Retinal pigment epithelial cell (primary cell): Measurements from ENCODE around the gene HGFAC.
"Not testable (repeated sequence)": the region's sequence is repeated elsewhere in the genome, so short reads cannot be mapped to it uniquely, and the experiment has no call there.

Experiments used
- DNase-seq: peaks from one replicate; pipeline ENCODE4 v3.0.0-alpha.2; 2010; ENCODE audit warnings: low read depth
- H3K4me3 ChIP-seq: 2 replicates; pipeline ENCODE4 v1.5.1; 2011; ENCODE audit warnings: mild to moderate bottlenecking, low read length, control low read depth, moderate library complexity
- CTCF ChIP-seq: conservative IDR thresholded peaks from 2 replicates; pipeline ENCODE4 v1.5.1; 2011; ENCODE audit warnings: low read depth, low read length, control low read depth, inconsistent platforms

Gene HGFAC

GRCh38 chr4:3458371-3458770 is 16.6 kb downstream of the HGFAC start:
- no peak overlapping the region for H3K4me3 ChIP-seq
- no peak for TF ChIP-seq CTCF
- DNase-seq = no peak

- H3K4me3 ChIP-seq, DNase-seq: not testable (repeated sequence)
Measured at GRCh38 chr4:3459156-3459555, 17.4 kb downstream of the HGFAC start.

- TF ChIP-seq CTCF = no peak
- no peak for DNase-seq
- no peak overlapping the region for H3K4me3 ChIP-seq
Measured at GRCh38 chr4:3460926-3461325, 19.2 kb downstream of the HGFAC start.

GRCh38 chr4:3461515-3462291 is 19.9 kb downstream of the HGFAC start:
- no peak overlapping the region for H3K4me3 ChIP-seq
- no peak for TF ChIP-seq CTCF

GRCh38 chr4:3462321-3462789 is 20.6 kb downstream of the HGFAC start:
- DNase-seq = no peak
- H3K4me3 ChIP-seq = peak overlapping the region; percentile 22
- no peak for TF ChIP-seq CTCF

More at GRCh38 chr4:3461515-3462291, 19.9 kb downstream of the HGFAC start:
- DNase-seq = peak; percentile 94

GRCh38 chr4:3462790-3463415 is 21.1 kb downstream of the HGFAC start, which contains the start of gene DOK7:
DOK7 (plus strand) TSS chr4:3463306; CDS start chr4:3463376, 70 bp downstream.
- peak within 1 kb of the TSS; percentile 62 for H3K4me3 ChIP-seq
- TF ChIP-seq CTCF = no peak
- no peak for DNase-seq

- peak overlapping the region; percentile 62 for H3K4me3 ChIP-seq
- no peak for DNase-seq
- no peak for TF ChIP-seq CTCF
Measured at GRCh38 chr4:3463556-3464348, 22.0 kb downstream of the HGFAC start.
